ENCODE measurements around the gene FCRL5. TPM values are rescaled to one million over a fixed set of nuclear protein-coding genes. Genes with fewer than 3 reads are reported as not detected.

FCRL5 gene
- polyA plus RNA-seq, 2 of the 4 experiments (the other 2 are of a cell fraction), result not detected

GRCh38 chr1:157540852-157541251, 11.5 kb downstream of the FCRL5 start:
- no peak overlapping the region for H3K4me3 ChIP-seq
- H3K4me1 ChIP-seq, result no peaks in the 10 kb centered on the region
- no peak overlapping the region for H3K27ac ChIP-seq
- WGBS (ENCODE audit: missing lambda C conversion rate), result 11% methylated on average over 3 of the region's 3 CpGs
- no peak overlapping the region for H3K4me2 ChIP-seq
- ATAC-seq, result no peak
- ChIA-PET CTCF (interaction anchor here (2.0 kb wide), 1 partner anchor 39 kb away, joined by 4 read pairs; no protein-coding TSS in a partner anchor), POLR2A (no interaction called here)
- DNase-seq (ENCODE audit: low read depth in 1 of 2, low spot score in 1 of 2), result no peak
- no peak for FAIRE-seq
- TF ChIP-seq RFX5 (IDR thresholded peaks at IDR 0.05), result no peak
- TF ChIP-seq TFCP2L1 (CRISPR knock-in tag; IDR thresholded peaks at IDR 0.05), result no peak
- no peak for TF ChIP-seq HES2 (IDR thresholded peaks at IDR 0.05)
- TF ChIP-seq RCOR1 (IDR thresholded peaks at IDR 0.05; ENCODE audit: low read depth, low read length), result no peak
- no peak for TF ChIP-seq JUNB (IDR thresholded peaks at IDR 0.05)
- TF ChIP-seq ESRRA (IDR thresholded peaks at IDR 0.05; ENCODE audit: borderline replicate concordance, low read length), result no peak
- TF ChIP-seq, protein P1, sequence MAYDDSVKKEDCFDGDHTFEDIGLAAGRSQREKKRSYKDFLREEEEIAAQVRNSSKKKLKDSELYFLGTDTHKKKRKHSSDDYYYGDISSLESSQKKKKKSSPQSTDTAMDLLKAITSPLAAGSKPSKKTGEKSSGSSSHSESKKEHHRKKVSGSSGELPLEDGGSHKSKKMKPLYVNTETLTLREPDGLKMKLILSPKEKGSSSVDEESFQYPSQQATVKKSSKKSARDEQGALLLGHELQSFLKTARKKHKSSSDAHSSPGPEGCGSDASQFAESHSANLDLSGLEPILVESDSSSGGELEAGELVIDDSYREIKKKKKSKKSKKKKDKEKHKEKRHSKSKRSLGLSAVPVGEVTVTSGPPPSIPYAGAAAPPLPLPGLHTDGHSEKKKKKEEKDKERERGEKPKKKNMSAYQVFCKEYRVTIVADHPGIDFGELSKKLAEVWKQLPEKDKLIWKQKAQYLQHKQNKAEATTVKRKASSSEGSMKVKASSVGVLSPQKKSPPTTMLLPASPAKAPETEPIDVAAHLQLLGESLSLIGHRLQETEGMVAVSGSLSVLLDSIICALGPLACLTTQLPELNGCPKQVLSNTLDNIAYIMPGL (CRISPR knock-in tag; IDR thresholded peaks at IDR 0.05; ENCODE audit: borderline replicate concordance), result no peak
- no peak for TF ChIP-seq CTCF (IDR thresholded peaks at IDR 0.05)
- TF ChIP-seq KDM1A (IDR thresholded peaks at IDR 0.05; ENCODE audit: low read depth), result no peak
- H3K9me3 ChIP-seq, result no peaks in the 10 kb centered on the region

GRCh38 chr1:157540160-157540748, 12.1 kb downstream of the FCRL5 start:
- Histone ChIP-seq H3K4me2 (no peak overlapping the region), H3K27ac (no peak overlapping the region), H3K4me3 (no peak overlapping the region), H3K4me1 (no peaks in the 10 kb centered on the region), H3K9me3 (no peaks in the 10 kb centered on the region)
- FAIRE-seq (no peak), DNase-seq (ENCODE audit: low read depth in 1 of 2, low spot score in 1 of 2) (no peak), ATAC-seq (no peak)
- 1% methylated on average over 2 of the region's 2 CpGs for WGBS (ENCODE audit: missing lambda C conversion rate)
- CTCF ChIA-PET, result interaction anchor here (2.0 kb wide), 1 partner anchor 40 kb away, joined by 4 read pairs; no protein-coding TSS in a partner anchor
- no peak for TF ChIP-seq NPAS2 (CRISPR knock-in tag; IDR thresholded peaks at IDR 0.05; ENCODE audit: borderline replicate concordance)
- TF ChIP-seq HEYL (CRISPR knock-in tag; IDR thresholded peaks at IDR 0.05), result no peak
- TF ChIP-seq, protein P2, sequence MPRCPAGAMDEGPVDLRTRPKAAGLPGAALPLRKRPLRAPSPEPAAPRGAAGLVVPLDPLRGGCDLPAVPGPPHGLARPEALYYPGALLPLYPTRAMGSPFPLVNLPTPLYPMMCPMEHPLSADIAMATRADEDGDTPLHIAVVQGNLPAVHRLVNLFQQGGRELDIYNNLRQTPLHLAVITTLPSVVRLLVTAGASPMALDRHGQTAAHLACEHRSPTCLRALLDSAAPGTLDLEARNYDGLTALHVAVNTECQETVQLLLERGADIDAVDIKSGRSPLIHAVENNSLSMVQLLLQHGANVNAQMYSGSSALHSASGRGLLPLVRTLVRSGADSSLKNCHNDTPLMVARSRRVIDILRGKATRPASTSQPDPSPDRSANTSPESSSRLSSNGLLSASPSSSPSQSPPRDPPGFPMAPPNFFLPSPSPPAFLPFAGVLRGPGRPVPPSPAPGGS (IDR thresholded peaks at IDR 0.05), result no peak
- TF ChIP-seq ZFP36 (IDR thresholded peaks at IDR 0.05; ENCODE audit: borderline replicate concordance, partially characterized antibody), result no peak
- no peak for TF ChIP-seq PBX3 (IDR thresholded peaks at IDR 0.05)
- no peak for TF ChIP-seq CBX2 (IDR thresholded peaks at IDR 0.05; ENCODE audit: borderline replicate concordance, low read depth)
- TF ChIP-seq TP53 (CRISPR knock-in tag; IDR thresholded peaks at IDR 0.05), result no peak
- POLR2A ChIA-PET, result no interaction called here

GRCh38 chr1:157539568-157539967, 12.7 kb downstream of the FCRL5 start:
- H3K4me2 ChIP-seq, result no peak overlapping the region
- TF ChIP-seq, protein P1 (CRISPR knock-in tag; IDR thresholded peaks at IDR 0.05; ENCODE audit: borderline replicate concordance), result no peak
- no peak for TF ChIP-seq ZC3H11A (IDR thresholded peaks at IDR 0.05)
- TF ChIP-seq PHF8 (IDR thresholded peaks at IDR 0.05; ENCODE audit: borderline replicate concordance, low read depth), result no peak
- no peak for TF ChIP-seq RCOR1 (IDR thresholded peaks at IDR 0.05; ENCODE audit: low read depth, low read length)
- no peak for TF ChIP-seq ATOH8 (CRISPR knock-in tag; IDR thresholded peaks at IDR 0.05; ENCODE audit: low read depth)
- no peak for TF ChIP-seq TFCP2L1 (CRISPR knock-in tag; IDR thresholded peaks at IDR 0.05)
- TF ChIP-seq FOXS1 (CRISPR knock-in tag; IDR thresholded peaks at IDR 0.05), result no peak
- no peak for TF ChIP-seq MAZ (IDR thresholded peaks at IDR 0.05; ENCODE audit: borderline replicate concordance, low read depth, low read length)
- TF ChIP-seq NPAS2 (CRISPR knock-in tag; IDR thresholded peaks at IDR 0.05; ENCODE audit: borderline replicate concordance), result no peak
- TF ChIP-seq RAD21 (conservative IDR thresholded peaks at IDR 0.05 in 1 of 2, IDR thresholded peaks at IDR 0.05 in 1 of 2), result no peak
- TF ChIP-seq BHLHE40 (IDR thresholded peaks at IDR 0.05; ENCODE audit: low read depth, low read length), result no peak
- CTCF ChIA-PET, result interaction anchor here (2.0 kb wide), 1 partner anchor 41 kb away, joined by 4 read pairs; no protein-coding TSS in a partner anchor
- no peaks in the 10 kb centered on the region for H3K9me3 ChIP-seq
- POLR2A ChIA-PET, result no interaction called here
- FAIRE-seq (no peak), ATAC-seq (no peak), DNase-seq (ENCODE audit: low read depth in 1 of 2, low spot score in 1 of 2) (no peak)
- H3K27ac ChIP-seq, result no peak overlapping the region
- no peaks in the 10 kb centered on the region for H3K4me1 ChIP-seq
- no peak overlapping the region for H3K4me3 ChIP-seq
